Hindlimb muscle (tissue), 1 donor: Measurements from ENCODE around the gene ZGPAT. TPM values are rescaled to one million over a fixed set of nuclear protein-coding genes. Genes with fewer than 3 reads are reported as not detected.
A peak's percentile ranks its signal among the peaks of the same experiment; 100 is the strongest.
"Not testable (repeated sequence)": the region's sequence is repeated elsewhere in the genome, so short reads cannot be mapped to it uniquely, and the experiment has no call there.

Experiments
- DNase-seq: peaks from one replicate; pipeline ENCODE4 v3.0.0-alpha.2; 2013
- polyA plus RNA-seq: library from polyadenylated mRNA; unstranded; fragments of 120-200 nt; gene quantifications from one replicate; pipeline ENCODE4 v1.2.1, GENCODE V29; 2013; ENCODE audit not compliant: insufficient read length

The ZGPAT gene
- polyA plus RNA-seq, 1 donor = 17.1 TPM

GRCh38 chr20:63766695-63767426 lies 59.0 kb downstream of the ZGPAT start:
- DNase-seq = no peak

GRCh38 chr20:63767456-63767855 lies 59.6 kb downstream of the ZGPAT start:
- DNase-seq = no peak

GRCh38 chr20:63767886-63768285 lies 60.0 kb downstream of the ZGPAT start:
- no peak for DNase-seq

GRCh38 chr20:63768591-63769515 lies 61.0 kb downstream of the ZGPAT start:
- DNase-seq = no peak

GRCh38 chr20:63769891-63770474 lies 62.1 kb downstream of the ZGPAT start:
- DNase-seq = no peak

GRCh38 chr20:63771046-63771707 lies 63.3 kb downstream of the ZGPAT start:
- no peak for DNase-seq

GRCh38 chr20:63772781-63773518 lies 65.1 kb downstream of the ZGPAT start:
- DNase-seq = no peak

GRCh38 chr20:63773571-63774241 lies 65.9 kb downstream of the ZGPAT start:
- no peak for DNase-seq

GRCh38 chr20:63774306-63774705 lies 66.5 kb downstream of the ZGPAT start:
- DNase-seq = no peak

- peak; percentile 67 for DNase-seq
Observed at GRCh38 chr20:63775096-63775978, 67.5 kb downstream of the ZGPAT start.

- DNase-seq = not testable (repeated sequence)
Observed at GRCh38 chr20:63776875-63777274, 69.0 kb downstream of the ZGPAT start.

- DNase-seq = no peak
Observed at GRCh38 chr20:63777614-63778013, 69.8 kb downstream of the ZGPAT start.

- DNase-seq = no peak
Observed at GRCh38 chr20:63778034-63778752, 70.4 kb downstream of the ZGPAT start.

GRCh38 chr20:63778857-63779256 lies 71.0 kb downstream of the ZGPAT start:
- no peak for DNase-seq

GRCh38 chr20:63781181-63781580 lies 73.3 kb downstream of the ZGPAT start:
- no peak for DNase-seq

- no peak for DNase-seq
Observed at GRCh38 chr20:63782051-63782471, 74.2 kb downstream of the ZGPAT start.

- DNase-seq = no peak
Observed at GRCh38 chr20:63782521-63782971, 74.7 kb downstream of the ZGPAT start.

- no peak for DNase-seq
Observed at GRCh38 chr20:63783970-63784369, 76.1 kb downstream of the ZGPAT start.

GRCh38 chr20:63785691-63786131 lies 77.9 kb downstream of the ZGPAT start:
- no peak for DNase-seq
